GM12874 (cell line): ENCODE measurements around the gene YBX1.

Experiments
- CTCF ChIP-seq: IDR thresholded peaks from 2 replicates; pipeline ENCODE4 v1.5.1; 2011; ENCODE audit warnings: low read depth, mild to moderate bottlenecking, control low read depth, low read length, moderate library complexity; ENCODE audit not compliant: insufficient read depth

Gene YBX1

GRCh38 chr1:42742617-42743316 lies 60.5 kb downstream of the YBX1 start:
- TF ChIP-seq CTCF, result no peak

- no peak for TF ChIP-seq CTCF
Observed at GRCh38 chr1:42743317-42744147, 61.3 kb downstream of the YBX1 start.

GRCh38 chr1:42744148-42744413 lies 61.9 kb downstream of the YBX1 start:
- TF ChIP-seq CTCF, result no peak

- no peak for TF ChIP-seq CTCF
Observed at GRCh38 chr1:42745851-42746250, 63.6 kb downstream of the YBX1 start.

GRCh38 chr1:42746436-42747105 lies 64.4 kb downstream of the YBX1 start:
- no peak for TF ChIP-seq CTCF

GRCh38 chr1:42747125-42747524 lies 64.9 kb downstream of the YBX1 start:
- peak; percentile 78 for TF ChIP-seq CTCF

GRCh38 chr1:42748021-42748420 lies 65.8 kb downstream of the YBX1 start:
- TF ChIP-seq CTCF, result no peak
